OCI-M1 (cell line): ENCODE results near the gene C13orf46.
"Not testable (repeated sequence)": the region's sequence is repeated elsewhere in the genome, so short reads cannot be mapped to it uniquely, and the experiment has no call there.

Experiments
- DNase-seq: peaks from one replicate; lab custom pipeline; 2025; lab: John Stamatoyannopoulos, UW

The C13orf46 gene

GRCh38 chr13:113922412-113923118 lies 51.3 kb downstream of the C13orf46 start:
- no peak for DNase-seq

DNA sequence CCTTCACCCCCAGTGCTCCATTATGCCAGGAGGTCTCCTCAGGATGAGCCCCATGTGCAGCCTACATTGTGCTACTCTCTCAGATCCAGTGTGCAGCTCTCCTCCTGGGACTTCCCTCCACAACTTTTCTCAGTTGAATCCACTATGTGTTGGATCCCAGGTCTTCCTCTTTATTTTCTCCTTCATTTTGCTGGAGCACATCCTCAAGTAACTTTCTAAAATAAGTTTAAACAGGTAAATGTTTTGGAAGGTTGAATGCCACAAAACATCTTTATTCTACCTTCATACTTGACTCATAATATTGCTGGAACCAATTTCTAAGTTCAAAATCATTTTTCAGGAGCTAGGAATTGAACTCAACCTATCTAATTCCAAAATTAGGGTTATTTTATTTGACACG lies 52.1 kb downstream of the C13orf46 start:
- no peak for DNase-seq

DNA sequence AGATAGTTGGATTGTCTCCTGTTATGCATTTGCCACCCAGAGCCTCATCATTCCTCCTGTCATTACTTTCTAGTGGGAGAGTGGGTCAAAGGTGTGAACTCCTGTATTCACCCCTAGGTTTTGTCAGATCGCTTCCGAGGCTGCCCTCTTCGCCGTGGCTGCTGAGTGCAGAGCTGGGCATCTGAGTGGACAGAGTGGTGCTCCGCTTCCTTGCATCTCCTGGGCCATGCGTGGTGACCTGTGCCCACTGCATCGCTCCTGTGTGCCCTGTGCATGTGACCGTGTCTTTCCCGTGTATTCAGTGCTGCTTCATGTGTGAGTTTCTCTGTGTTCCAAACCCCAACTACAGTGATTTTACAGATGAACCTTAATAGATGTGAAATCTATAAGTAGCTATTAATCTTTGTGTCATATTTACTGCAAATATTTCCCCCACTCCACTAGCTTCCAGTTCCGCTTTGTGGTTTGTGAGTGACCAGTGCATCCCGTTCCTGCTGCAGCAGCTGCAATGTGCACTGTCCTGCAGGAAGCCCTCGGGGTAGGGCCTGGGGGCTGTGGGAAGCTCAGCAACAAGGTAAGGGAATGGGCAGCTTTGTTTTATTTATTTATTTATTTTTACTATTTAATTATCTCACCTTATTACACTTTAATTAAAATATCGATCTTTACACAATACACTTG lies 53.1 kb downstream of the C13orf46 start:
- no peak for DNase-seq

- no peak for DNase-seq
Measured at GRCh38 chr13:113919761-113920559, 53.9 kb downstream of the C13orf46 start.

DNA sequence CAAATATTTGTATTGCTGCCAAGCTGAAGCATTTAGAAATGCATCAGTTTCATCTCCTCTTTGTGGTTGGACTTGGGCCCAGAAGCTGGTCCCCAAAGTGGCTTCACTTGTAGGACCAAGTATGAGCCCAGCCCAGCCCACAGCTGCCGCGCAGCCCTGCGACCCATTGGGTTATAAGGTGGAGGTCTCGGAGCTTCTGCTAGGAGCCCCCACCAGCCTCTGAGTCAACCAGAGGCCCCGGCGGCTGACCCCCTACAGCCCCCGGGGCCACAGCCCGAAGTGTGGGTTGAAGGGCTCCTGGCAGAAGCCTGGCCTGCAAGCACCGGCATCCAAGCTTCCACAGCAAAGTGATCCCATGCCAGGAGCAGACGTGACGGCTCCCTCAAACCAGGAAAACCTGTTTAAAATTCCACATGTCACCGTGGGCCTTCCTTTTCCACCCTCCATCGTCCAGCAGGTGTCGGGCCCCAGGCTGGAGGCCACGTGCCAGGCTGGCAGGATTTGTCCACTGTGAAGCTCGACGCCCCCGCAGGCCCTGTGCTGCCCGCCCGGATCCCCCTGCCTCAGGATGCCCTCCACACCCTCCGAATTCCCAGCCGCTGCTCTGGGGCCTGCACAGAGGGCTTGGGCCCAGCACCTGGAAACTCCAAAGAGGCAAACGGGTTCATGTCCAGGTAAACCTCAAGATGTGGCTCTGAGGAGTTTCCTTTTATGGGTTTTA lies 54.7 kb downstream of the C13orf46 start:
- no peak for DNase-seq

DNA sequence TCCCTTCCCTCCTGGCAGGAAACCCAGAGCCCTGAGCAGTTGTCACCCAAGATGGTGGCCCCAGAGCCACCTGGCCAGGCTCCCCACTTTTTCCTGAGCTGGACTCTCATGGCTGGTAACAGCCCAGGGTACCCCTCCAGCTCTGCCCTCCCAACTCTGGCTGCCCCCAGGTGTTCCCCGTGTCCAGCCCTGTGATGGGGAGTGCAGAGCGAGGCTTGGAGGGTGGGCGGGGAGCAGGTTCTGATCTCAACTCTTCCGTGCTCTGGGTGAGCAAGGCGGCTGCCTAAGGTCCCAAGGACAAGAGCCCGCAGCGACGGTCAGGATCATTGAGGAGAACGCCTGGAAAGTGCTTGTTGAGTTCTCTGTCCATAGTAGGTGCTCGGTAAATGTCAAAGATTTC lies 55.3 kb downstream of the C13orf46 start:
- no peak for DNase-seq

- DNase-seq: no peak
Measured at GRCh38 chr13:113917594-113918371, 56.1 kb downstream of the C13orf46 start.

GRCh38 chr13:113917096-113917495 lies 56.8 kb downstream of the C13orf46 start:
- DNase-seq: no peak

- no peak for DNase-seq
Measured at GRCh38 chr13:113916330-113916815, 57.5 kb downstream of the C13orf46 start.

DNA sequence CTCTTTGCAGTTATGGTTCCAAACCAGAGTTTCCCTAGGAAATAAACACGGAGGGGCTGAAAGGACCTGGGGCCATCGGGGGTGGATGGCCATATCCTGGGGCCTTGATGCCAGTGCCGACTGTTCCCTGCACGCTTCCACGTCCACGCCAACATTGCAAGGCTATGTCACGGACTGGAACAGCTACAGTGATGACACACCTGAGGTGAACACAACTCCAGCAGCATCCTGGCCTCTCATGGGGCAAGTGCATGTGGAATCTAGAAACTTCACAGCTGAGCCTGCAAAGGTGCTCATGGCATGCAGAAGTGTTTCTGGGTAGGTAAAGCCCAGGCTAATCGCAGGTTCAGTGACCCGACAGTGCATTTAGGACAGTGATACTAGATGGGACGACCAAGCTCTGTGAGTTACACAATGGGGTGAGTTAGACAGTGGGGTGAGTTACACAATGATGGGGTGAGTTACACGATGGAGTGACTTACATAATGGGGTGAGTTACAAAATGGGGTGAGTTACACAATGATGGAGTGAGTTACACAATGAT lies 58.0 kb downstream of the C13orf46 start:
- DNase-seq: no peak

- DNase-seq: no peak
Measured at GRCh38 chr13:113915012-113915763, 58.7 kb downstream of the C13orf46 start.

GRCh38 chr13:113914333-113915011 lies 59.4 kb downstream of the C13orf46 start:
- DNase-seq: no peak

- DNase-seq: not testable (repeated sequence)
Measured at GRCh38 chr13:113913838-113914237, 60.0 kb downstream of the C13orf46 start.

GRCh38 chr13:113913408-113913807 lies 60.5 kb downstream of the C13orf46 start:
- not testable (repeated sequence) for DNase-seq

- DNase-seq: no peak
Measured at GRCh38 chr13:113912596-113912995, 61.3 kb downstream of the C13orf46 start.

GRCh38 chr13:113907635-113908617 lies 66.0 kb downstream of the C13orf46 start:
- DNase-seq: no peak

DNA sequence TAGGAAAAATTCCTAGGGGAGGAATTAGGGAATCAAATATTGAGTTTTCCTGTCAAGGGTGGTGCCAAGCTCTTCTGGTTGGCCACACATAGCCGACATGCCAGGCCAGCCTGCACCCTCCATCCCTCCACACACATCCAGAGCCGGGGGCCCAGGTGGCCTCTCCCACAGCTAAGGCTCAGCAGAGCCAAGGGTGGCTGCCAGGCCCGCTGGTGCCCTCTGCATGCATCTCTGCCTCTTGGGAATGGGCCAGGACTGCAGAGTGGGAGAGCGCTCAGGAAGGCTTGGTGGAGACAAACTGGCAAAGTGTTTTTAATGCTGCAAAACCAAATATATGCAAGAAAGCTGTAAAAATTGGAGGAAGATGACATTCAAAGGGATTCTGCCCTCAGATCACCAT lies 67.3 kb downstream of the C13orf46 start:
- no peak for DNase-seq

DNA sequence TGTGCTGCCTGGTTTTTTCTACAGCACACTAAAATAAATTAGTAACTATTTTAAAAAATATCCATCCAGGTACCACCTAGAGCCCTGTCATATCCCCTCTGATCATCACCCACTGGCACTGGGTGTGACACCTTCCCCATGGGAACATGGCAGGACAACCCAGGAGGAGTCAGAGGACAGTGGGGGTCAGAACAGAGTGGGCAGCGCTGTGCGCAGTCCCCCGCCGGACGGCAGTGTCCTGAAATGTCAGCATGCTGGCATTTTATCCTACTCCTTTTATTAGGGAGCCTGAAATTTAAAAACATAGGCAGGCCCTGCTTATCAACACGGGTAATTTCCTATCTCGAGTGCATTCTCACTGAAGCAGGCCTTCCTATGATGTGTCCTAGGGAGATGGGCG lies 67.9 kb downstream of the C13orf46 start:
- DNase-seq: no peak
